Activated T-cell treated with anti-CD3 and anti-CD28 coated beads, Interleukin-2, amount 50 U/mL, for 1 hour (primary cell): Measurements from ENCODE around the gene ZNF219.
"Not testable (repeated sequence)": the region's sequence is repeated elsewhere in the genome, so short reads cannot be mapped to it uniquely, and the experiment has no call there.

Experiments
- DNase-seq: peaks from one replicate; pipeline ENCODE4 v3.0.0-alpha.2; 2020

ZNF219 gene

DNA sequence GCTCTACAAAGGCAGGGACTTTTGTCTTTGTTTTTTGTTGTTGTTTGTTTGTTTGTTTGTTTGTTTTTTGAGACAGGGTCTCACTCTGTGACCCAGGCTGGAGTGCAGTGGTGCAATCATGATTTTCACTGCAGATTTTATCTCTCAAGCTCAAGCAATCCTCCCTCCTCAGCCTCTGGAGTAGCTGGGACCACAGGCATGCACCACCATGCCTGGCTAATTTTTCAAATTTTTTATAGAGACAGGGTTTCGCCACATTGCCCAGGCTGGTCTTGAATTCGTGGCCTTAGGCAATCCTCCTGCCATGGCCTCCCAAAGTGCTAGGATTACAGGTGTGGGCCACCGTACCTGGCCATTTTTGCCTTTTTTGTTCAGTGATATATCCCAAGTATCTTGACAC lies 57.5 kb downstream of the ZNF219 start:
- DNase-seq, result not testable (repeated sequence)

DNA sequence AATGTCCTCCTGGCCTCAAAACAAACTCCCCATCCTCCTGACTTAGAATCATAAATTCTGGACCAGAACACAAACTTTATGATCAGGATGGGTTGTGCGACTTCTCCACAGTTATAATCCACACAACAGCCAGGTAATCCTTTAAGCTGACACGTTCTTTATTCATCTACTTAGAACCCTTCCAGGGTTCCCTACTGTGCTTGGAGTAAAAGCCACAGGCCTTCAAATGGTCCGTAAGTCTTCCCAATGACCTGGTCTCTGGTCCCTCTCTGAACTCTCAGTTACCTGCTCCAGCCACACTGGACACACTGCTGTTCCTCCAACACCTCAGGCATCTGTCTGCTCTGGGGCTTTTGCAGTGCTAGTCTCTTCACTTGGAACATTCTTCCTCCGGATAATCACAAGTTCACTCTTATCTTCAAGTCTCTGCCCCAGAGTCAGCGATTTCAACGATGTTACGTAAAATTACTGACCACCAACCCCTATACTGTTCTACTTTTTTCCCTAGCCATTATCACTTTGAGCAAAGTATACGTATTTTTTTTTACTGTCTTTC lies 58.0 kb downstream of the ZNF219 start:
- DNase-seq, result no peak
